Body of pancreas (tissue), 4 donors: ENCODE measurements around the gene STRA6. TPM values are rescaled to one million over a fixed set of nuclear protein-coding genes. Genes with fewer than 3 reads are reported as not detected.
A peak's percentile ranks its signal among the peaks of the same experiment; 100 is the strongest.

Source experiments
- ATAC-seq: fragments of 150-250 bp; one replicate; pipeline ENCODE4 v1.9.1; 2016
- DNase-seq, 4 donors: peaks; one replicate each; pipeline ENCODE4 v3.0.0-alpha.2; 2019
- H3K27ac ChIP-seq, 4 donors: fragments of 200-600 bp; sonication (generic); 1 replicate in 3 of 4; 2 replicates in 1 of 4; pipeline versions ENCODE4 v1.5.1 to v1.6.1; 2016 to 2019; ENCODE audit warnings: mild to moderate bottlenecking in 1 of 4, mixed read lengths in 1 of 4, moderate library complexity in 1 of 4
- H3K27me3 ChIP-seq, 2 donors: fragments of 200-600 bp; sonication (generic); one replicate each; pipeline ENCODE4 v1.6.0; 2016; ENCODE audit warnings: mild to moderate bottlenecking in 1 of 2
- H3K36me3 ChIP-seq, 2 donors: fragments of 200-600 bp; sonication (generic); replicated peaks in 1 of 2; 2 replicates each; pipeline ENCODE4 v1.5.1; 2016; ENCODE audit warnings: low read depth in 2 of 2; ENCODE audit not compliant: insufficient read depth in 1 of 2
- H3K4me1 ChIP-seq: fragments of 200-600 bp; sonication (generic); one replicate; pipeline ENCODE4 v1.6.0; 2016
- H3K4me3 ChIP-seq, 2 donors: fragments of 200-600 bp; sonication (generic); 1 replicate in 1 of 2; 2 replicates in 1 of 2; pipeline ENCODE4 v1.5.1; 2016 to 2019
- H3K9me3 ChIP-seq, 3 donors: fragments of 200-600 bp; sonication (generic); 1 replicate in 2 of 3; 2 replicates in 1 of 3; pipeline ENCODE4 v1.5.1; 2016
- CTCF ChIP-seq, 7 experiments: fragments of 450-650 bp in 4 of 7; fragments of 200-600 bp in 3 of 7; sonication (generic) in 3 of 7; IDR thresholded peaks; one replicate each; pipeline ENCODE4 v1.5.1; 2016 to 2019; ENCODE audit warnings: antibody characterized with exemption in 7 of 7
- POLR2A ChIP-seq, 3 donors: fragments of 450-650 bp; IDR thresholded peaks; one replicate each; pipeline ENCODE4 v1.6.1; 2016; ENCODE audit warnings: antibody characterized with exemption in 3 of 3, mild to moderate bottlenecking in 2 of 3
- WGBS, 2 donors: methylation state at CpG; one replicate each; pipeline ENCODE4 v1.1.5; 2017; 5-methylcytosine and 5-hydroxymethylcytosine counted together
- intact Hi-C: fragments of 100-400 bp; cut with DNase I; formaldehyde crosslinking; loops from one replicate; pipeline ENCODE4 v1.15.1; 2023
- total RNA-seq, 2 donors: library from RNA; depleted of rRNA; stranded (reverse); fragments of >200 nt; gene quantifications; one replicate each; pipeline ENCODE4 v1.1.0, GENCODE V29; 2016

The STRA6 gene
- total RNA-seq, 2 donors from 2014 or later, result not detected

GRCh38 chr15:74211656-74212055 lies 9.1 kb upstream of the STRA6 start:
- TF ChIP-seq POLR2A (IDR thresholded peaks at IDR 0.05), result no peak
- TF ChIP-seq CTCF (IDR thresholded peaks at IDR 0.05), result no peak
- Histone ChIP-seq H3K27me3 (no peaks in the 10 kb centered on the region), H3K36me3 (no peaks in the 10 kb centered on the region), H3K27ac (no peak overlapping the region), H3K4me1 (peaks cover 13% of the 10 kb centered on the region), H3K9me3 (no peaks in the 10 kb centered on the region), H3K4me3 (no peak overlapping the region)
- intact Hi-C loops, result no loop called here
- WGBS, 2 donors, result 83 to 100% methylated on average over 1 of the region's 1 CpG
- ATAC-seq (no peak), DNase-seq (no peak)

- DNase-seq (no peak), ATAC-seq (no peak)
- no peaks in the 10 kb centered on the region for H3K27me3 ChIP-seq
- H3K4me1 ChIP-seq, result peaks cover 13% of the 10 kb centered on the region
- H3K4me3 ChIP-seq, result no peak overlapping the region
- TF ChIP-seq CTCF (IDR thresholded peaks at IDR 0.05) (no peak), POLR2A (IDR thresholded peaks at IDR 0.05) (no peak)
- intact Hi-C loops, result no loop called here
- H3K36me3 ChIP-seq, result no peaks in the 10 kb centered on the region
- H3K9me3 ChIP-seq, result no peaks in the 10 kb centered on the region
- H3K27ac ChIP-seq, result no peak overlapping the region
Measured at GRCh38 chr15:74210729-74211128, 8.1 kb upstream of the STRA6 start.

GRCh38 chr15:74209997-74210671 lies 7.5 kb upstream of the STRA6 start:
- TF ChIP-seq CTCF (IDR thresholded peaks at IDR 0.05) (no peak), POLR2A (IDR thresholded peaks at IDR 0.05) (no peak)
- Histone ChIP-seq H3K4me3 (no peak overlapping the region), H3K36me3 (no peaks in the 10 kb centered on the region), H3K27me3 (no peaks in the 10 kb centered on the region), H3K27ac (peak overlapping the region in 1 of 4 donors; percentile 20), H3K9me3 (no peaks in the 10 kb centered on the region), H3K4me1 (peaks cover 13% of the 10 kb centered on the region)
- ATAC-seq (peak; percentile 88), DNase-seq (peak in 2 of 4 donors; percentile 17 to 58)
- intact Hi-C loops, result no loop called here
- WGBS, 2 donors, result 11 to 14% methylated on average over 4 of the region's 4 CpGs

- Histone ChIP-seq H3K4me1 (peaks cover 13% of the 10 kb centered on the region), H3K27ac (peak overlapping the region in 1 of 4 donors; percentile 20), H3K9me3 (no peaks in the 10 kb centered on the region), H3K36me3 (no peaks in the 10 kb centered on the region), H3K27me3 (no peaks in the 10 kb centered on the region), H3K4me3 (no peak overlapping the region)
- intact Hi-C loops, result no loop called here
- no peak for TF ChIP-seq CTCF (IDR thresholded peaks at IDR 0.05)
- TF ChIP-seq POLR2A (IDR thresholded peaks at IDR 0.05), result no peak
- DNase-seq (no peak), ATAC-seq (peak; percentile 6)
- WGBS, 2 donors, result 65% methylated on average over 5 of the region's 5 CpGs
Measured at GRCh38 chr15:74209560-74209958, 7.0 kb upstream of the STRA6 start.
